Upper lobe of left lung (tissue), 6 donors: ENCODE measurements around the gene PPM1A. TPM values are rescaled to one million over a fixed set of nuclear protein-coding genes. Genes with fewer than 3 reads are reported as not detected.

Experiments used
- ATAC-seq, 2 donors: fragments of 200-7000 bp; cut with Tn5 transposase; one replicate each; pipeline ENCODE4 v1.9.1; 2022; ENCODE audit warnings: mild to moderate bottlenecking in 2 of 2, moderate library complexity in 2 of 2; ENCODE audit not compliant: low FRiP score in 2 of 2
- DNase-seq, 2 donors: peaks; one replicate each; pipeline ENCODE4 v3.0.0-alpha.2; 2019 to 2020
- H3K27ac ChIP-seq, 4 donors: fragments of 200-600 bp; sonication (generic); one replicate each; pipeline ENCODE4 v1.5.1; 2016 to 2019
- H3K27me3 ChIP-seq, 4 donors: fragments of 200-600 bp; sonication (generic); one replicate each; pipeline ENCODE4 v1.5.1; 2017 to 2019
- H3K36me3 ChIP-seq, 4 donors: fragments of 200-600 bp; sonication (generic); one replicate each; pipeline ENCODE4 v1.5.1; 2016 to 2019
- H3K4me1 ChIP-seq, 4 donors: fragments of 200-600 bp; sonication (generic); one replicate each; pipeline ENCODE4 v1.5.1; 2018 to 2019
- H3K4me3 ChIP-seq, 4 donors: fragments of 200-600 bp; sonication (generic); one replicate each; pipeline ENCODE4 v1.5.1; 2017 to 2019; ENCODE audit warnings: mild to moderate bottlenecking in 2 of 4, moderate library complexity in 1 of 4
- H3K9me3 ChIP-seq, 4 donors: fragments of 200-600 bp; sonication (generic); one replicate each; pipeline ENCODE4 v1.5.1; 2018 to 2019
- CTCF ChIP-seq, 6 experiments: fragments of 450-650 bp in 4 of 6; fragments of 200-600 bp in 2 of 6; sonication (generic) in 2 of 6; IDR thresholded peaks; one replicate each; pipeline ENCODE4 v1.5.1; 2016 to 2019; ENCODE audit warnings: antibody characterized with exemption in 6 of 6
- EP300 ChIP-seq, 4 donors: sonication (generic); formaldehyde crosslinking; IDR thresholded peaks; one replicate each; pipeline ENCODE4 v1.5.1; 2017; ENCODE audit warnings: antibody characterized with exemption in 4 of 4, control low read depth in 2 of 4
- POLR2A ChIP-seq, 4 donors: fragments of 450-650 bp; IDR thresholded peaks; one replicate each; pipeline ENCODE4 v1.5.1; 2016 to 2017; ENCODE audit warnings: antibody characterized with exemption in 4 of 4, mild to moderate bottlenecking in 2 of 4
- POLR2AphosphoS5 ChIP-seq, 2 donors: sonication (generic); formaldehyde crosslinking; IDR thresholded peaks; one replicate each; pipeline ENCODE4 v1.5.1; 2017; ENCODE audit warnings: antibody characterized with exemption in 2 of 2
- WGBS, 2 donors: methylation state at CpG; one replicate each; pipeline ENCODE4 v1.1.5; 2017 to 2018; 5-methylcytosine and 5-hydroxymethylcytosine counted together
- total RNA-seq, 6 donors: library from RNA; depleted of rRNA in 4 of 6; stranded (reverse); fragments of >200 nt in 4 of 6; gene quantifications; one replicate each; pipeline versions ENCODE4 v1.1.0 to v1.2.1, GENCODE V29; 2016 to 2021
- donor health status: DM: no; HTN: no; CAD: no; lungs with moderate emphysema.
- donor health status: DM: no; HTN: yes; CAD: no; lungs with severe emphysema.

The PPM1A gene
- total RNA-seq, 6 donors from 2014 or later, result 20.5 to 71.8 (median 43.7) TPM

- ATAC-seq (no peak), DNase-seq (no peak)
- Histone ChIP-seq H3K27me3 (no peaks in the 10 kb centered on the region), H3K9me3 (no peaks in the 10 kb centered on the region), H3K36me3 (no peaks in the 10 kb centered on the region), H3K4me1 (no peaks in the 10 kb centered on the region), H3K4me3 (no peak overlapping the region), H3K27ac (no peak overlapping the region)
- TF ChIP-seq POLR2A (IDR thresholded peaks at IDR 0.05) (no peak), EP300 (IDR thresholded peaks at IDR 0.05) (no peak), POLR2AphosphoS5 (IDR thresholded peaks at IDR 0.05) (no peak), CTCF (IDR thresholded peaks at IDR 0.05) (no peak)
- WGBS, 2 donors, result 83 to 89% methylated on average over 7 of the region's 7 CpGs
These were observed 42.8 kb upstream of the PPM1A start for GRCh38 chr14:60206249-60206670.

GRCh38 chr14:60206837-60207533 is 42.0 kb upstream of the PPM1A start:
- 72 to 83% methylated on average over 6 of the region's 6 CpGs for WGBS, 2 donors

GRCh38 chr14:60210703-60211102 is 38.3 kb upstream of the PPM1A start:
- no peaks in the 10 kb centered on the region for H3K27me3 ChIP-seq
- ATAC-seq, result no peak
- DNase-seq, result no peak

More at GRCh38 chr14:60206837-60207533, 42.0 kb upstream of the PPM1A start:
- H3K27ac ChIP-seq, result no peak overlapping the region
- DNase-seq, result no peak
- H3K36me3 ChIP-seq, result no peaks in the 10 kb centered on the region
- no peak overlapping the region for H3K4me3 ChIP-seq
- TF ChIP-seq POLR2AphosphoS5 (IDR thresholded peaks at IDR 0.05) (no peak), EP300 (IDR thresholded peaks at IDR 0.05) (no peak), POLR2A (IDR thresholded peaks at IDR 0.05) (no peak), CTCF (IDR thresholded peaks at IDR 0.05) (no peak)
- H3K27me3 ChIP-seq, result no peaks in the 10 kb centered on the region
- H3K4me1 ChIP-seq, result no peaks in the 10 kb centered on the region
- no peak for ATAC-seq
- H3K9me3 ChIP-seq, result no peaks in the 10 kb centered on the region

GRCh38 chr14:60211153-60211552 is 37.9 kb upstream of the PPM1A start:
- TF ChIP-seq CTCF (IDR thresholded peaks at IDR 0.05) (no peak), EP300 (IDR thresholded peaks at IDR 0.05) (no peak), POLR2A (IDR thresholded peaks at IDR 0.05) (no peak), POLR2AphosphoS5 (IDR thresholded peaks at IDR 0.05) (no peak)
- 95 to 97% methylated on average over 3 of the region's 3 CpGs for WGBS, 2 donors
- Histone ChIP-seq H3K27ac (no peak overlapping the region), H3K4me3 (no peak overlapping the region), H3K36me3 (no peaks in the 10 kb centered on the region), H3K9me3 (no peaks in the 10 kb centered on the region), H3K4me1 (no peaks in the 10 kb centered on the region), H3K27me3 (no peaks in the 10 kb centered on the region)
- DNase-seq (no peak), ATAC-seq (no peak)

More at GRCh38 chr14:60210703-60211102, 38.3 kb upstream of the PPM1A start:
- Histone ChIP-seq H3K9me3 (no peaks in the 10 kb centered on the region), H3K4me1 (no peaks in the 10 kb centered on the region), H3K36me3 (no peaks in the 10 kb centered on the region), H3K27ac (no peak overlapping the region), H3K4me3 (no peak overlapping the region)
- TF ChIP-seq EP300 (IDR thresholded peaks at IDR 0.05) (no peak), CTCF (IDR thresholded peaks at IDR 0.05) (no peak), POLR2A (IDR thresholded peaks at IDR 0.05) (no peak), POLR2AphosphoS5 (IDR thresholded peaks at IDR 0.05) (no peak)
- 63 to 82% methylated on average over 1 of the region's 1 CpG for WGBS, 2 donors
